ENCODE results near the gene SRGAP2C.
"Not testable (repeated sequence)": the region's sequence is repeated elsewhere in the genome, so short reads cannot be mapped to it uniquely, and the experiment has no call there.

- TF ChIP-seq CTCF (IDR thresholded peaks at IDR 0.05); POLR2A (IDR thresholded peaks at IDR 0.05; ENCODE audit: low read length); EP300 (IDR thresholded peaks at IDR 0.05); NPAS2 (CRISPR knock-in tag; IDR thresholded peaks at IDR 0.05; ENCODE audit: borderline replicate concordance); NR3C1 (IDR thresholded peaks at IDR 0.05); HOXB5 (CRISPR knock-in tag; IDR thresholded peaks at IDR 0.05); PHF8 (IDR thresholded peaks at IDR 0.05; ENCODE audit: borderline replicate concordance, low read depth); JUN (IDR thresholded peaks at IDR 0.05): not testable (repeated sequence)
Observed at GRCh38 chr1:121421490-121421889, 236.7 kb downstream of the SRGAP2C start.
